ENCODE measurements around the gene NOS1AP.

DNA sequence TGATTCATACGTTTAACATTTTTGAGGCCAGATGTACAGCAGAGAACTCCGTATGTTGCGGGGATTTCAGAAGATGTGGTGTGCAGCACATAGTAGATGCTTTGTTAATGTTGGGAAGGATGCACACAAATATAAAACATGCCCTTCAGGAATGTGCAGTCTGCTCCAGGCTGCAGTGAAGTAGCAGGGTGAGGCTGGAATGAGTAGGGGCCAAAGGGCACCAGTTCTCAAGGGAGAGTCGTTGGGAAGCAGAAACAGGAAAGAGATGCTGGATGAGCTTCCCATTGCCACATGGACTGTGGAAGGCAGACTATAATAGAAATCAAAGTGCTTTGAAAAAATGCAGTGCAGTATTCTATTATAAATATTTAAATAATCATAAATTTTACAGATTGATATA lies 126.9 kb downstream of the NOS1AP start:
- TF ChIP-seq, protein P1, sequence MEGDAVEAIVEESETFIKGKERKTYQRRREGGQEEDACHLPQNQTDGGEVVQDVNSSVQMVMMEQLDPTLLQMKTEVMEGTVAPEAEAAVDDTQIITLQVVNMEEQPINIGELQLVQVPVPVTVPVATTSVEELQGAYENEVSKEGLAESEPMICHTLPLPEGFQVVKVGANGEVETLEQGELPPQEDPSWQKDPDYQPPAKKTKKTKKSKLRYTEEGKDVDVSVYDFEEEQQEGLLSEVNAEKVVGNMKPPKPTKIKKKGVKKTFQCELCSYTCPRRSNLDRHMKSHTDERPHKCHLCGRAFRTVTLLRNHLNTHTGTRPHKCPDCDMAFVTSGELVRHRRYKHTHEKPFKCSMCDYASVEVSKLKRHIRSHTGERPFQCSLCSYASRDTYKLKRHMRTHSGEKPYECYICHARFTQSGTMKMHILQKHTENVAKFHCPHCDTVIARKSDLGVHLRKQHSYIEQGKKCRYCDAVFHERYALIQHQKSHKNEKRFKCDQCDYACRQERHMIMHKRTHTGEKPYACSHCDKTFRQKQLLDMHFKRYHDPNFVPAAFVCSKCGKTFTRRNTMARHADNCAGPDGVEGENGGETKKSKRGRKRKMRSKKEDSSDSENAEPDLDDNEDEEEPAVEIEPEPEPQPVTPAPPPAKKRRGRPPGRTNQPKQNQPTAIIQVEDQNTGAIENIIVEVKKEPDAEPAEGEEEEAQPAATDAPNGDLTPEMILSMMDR (conservative IDR thresholded peaks at IDR 0.05): no peak
- no peak for TF ChIP-seq ZFX (IDR thresholded peaks at IDR 0.05)

Data from C4-2B (cell line).